Stimulated activated CD4-positive, alpha-beta T cell treated with anti-CD3 and anti-CD28 coated beads, TNF-alpha, amount 100 ng/mL, for 1 hour (primary cell): Measurements from ENCODE around the gene SIGLEC12.
"Not testable (repeated sequence)": the region's sequence is repeated elsewhere in the genome, so short reads cannot be mapped to it uniquely, and the experiment has no call there.

Source experiments
- DNase-seq, 3 donors: peaks; one replicate each; pipeline ENCODE4 v3.0.0-alpha.2; 2020; ENCODE audit warnings: low read depth in 3 of 3, low spot score in 1 of 3

The SIGLEC12 gene

GRCh38 chr19:51485960-51486660 is 15.5 kb downstream of the SIGLEC12 start:
- DNase-seq = no peak

- no peak for DNase-seq
Observed at GRCh38 chr19:51480590-51480989, 21.0 kb downstream of the SIGLEC12 start.

- DNase-seq = no peak
Observed at GRCh38 chr19:51479531-51480331, 21.9 kb downstream of the SIGLEC12 start.

DNA sequence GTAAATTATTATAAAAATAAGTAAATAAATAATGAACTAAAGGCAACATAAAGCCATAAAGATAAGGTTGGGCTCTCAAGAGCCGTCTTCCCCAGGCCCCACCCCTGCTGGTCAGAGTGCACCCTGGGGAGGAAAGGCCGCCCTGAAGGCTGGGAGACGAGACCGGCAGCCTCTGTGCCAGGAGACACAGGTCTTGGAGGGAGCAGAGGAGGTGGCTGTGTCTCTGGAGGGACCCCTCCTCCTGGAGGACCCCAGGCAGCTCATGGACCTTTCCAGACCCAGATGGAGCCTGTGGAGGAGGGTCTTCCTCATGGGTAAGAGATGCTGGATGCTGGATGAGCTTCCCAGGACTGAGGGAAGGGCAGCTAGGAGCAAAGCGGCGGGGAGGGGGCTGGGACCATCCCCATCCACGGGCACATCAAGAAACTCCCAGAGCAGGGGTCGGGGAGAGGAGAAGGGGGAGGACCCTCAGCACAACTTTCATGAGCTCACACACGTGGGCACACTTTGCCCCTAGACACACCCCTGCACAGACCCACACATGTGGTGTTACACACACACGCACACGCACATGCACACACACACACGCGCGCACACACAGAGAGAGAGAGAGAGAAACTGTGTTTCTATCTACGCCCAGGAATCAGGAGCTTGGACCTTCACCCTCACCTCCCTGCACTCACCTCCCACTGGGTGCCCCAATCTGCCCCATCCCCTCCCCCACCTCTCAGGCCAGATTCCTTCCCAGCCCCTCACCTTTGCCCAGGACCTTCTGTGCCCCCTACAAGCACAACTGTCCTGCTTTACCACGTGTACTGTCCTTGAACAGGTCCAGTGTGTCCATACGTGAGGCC is 23.0 kb downstream of the SIGLEC12 start, which contains the start of gene CEACAM18:
TSS of gene CEACAM18 (plus strand) at position 159 of the 854 bp plus-strand sequence.
- DNase-seq = no peak

GRCh38 chr19:51477344-51477743 is 24.3 kb downstream of the SIGLEC12 start:
- DNase-seq = no peak

DNA sequence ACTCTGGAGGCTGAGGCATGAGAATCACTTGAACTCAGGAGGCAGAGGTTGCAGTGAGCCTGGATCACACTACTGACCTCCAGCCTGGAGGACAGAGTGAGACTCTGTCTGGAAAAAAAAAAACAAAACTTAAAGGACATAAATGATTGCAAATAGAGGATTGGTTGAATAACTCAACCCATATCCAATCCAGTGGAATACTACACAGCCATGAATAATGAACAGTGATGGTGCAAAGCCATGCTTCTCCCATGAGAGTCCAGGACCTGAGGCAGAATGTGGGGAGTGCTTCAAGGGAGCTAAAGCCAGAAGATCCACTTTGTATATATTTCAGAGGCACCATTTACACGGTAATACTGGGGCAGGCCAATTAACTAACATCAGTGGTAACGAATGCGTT is 25.4 kb downstream of the SIGLEC12 start:
- DNase-seq = no peak

DNA sequence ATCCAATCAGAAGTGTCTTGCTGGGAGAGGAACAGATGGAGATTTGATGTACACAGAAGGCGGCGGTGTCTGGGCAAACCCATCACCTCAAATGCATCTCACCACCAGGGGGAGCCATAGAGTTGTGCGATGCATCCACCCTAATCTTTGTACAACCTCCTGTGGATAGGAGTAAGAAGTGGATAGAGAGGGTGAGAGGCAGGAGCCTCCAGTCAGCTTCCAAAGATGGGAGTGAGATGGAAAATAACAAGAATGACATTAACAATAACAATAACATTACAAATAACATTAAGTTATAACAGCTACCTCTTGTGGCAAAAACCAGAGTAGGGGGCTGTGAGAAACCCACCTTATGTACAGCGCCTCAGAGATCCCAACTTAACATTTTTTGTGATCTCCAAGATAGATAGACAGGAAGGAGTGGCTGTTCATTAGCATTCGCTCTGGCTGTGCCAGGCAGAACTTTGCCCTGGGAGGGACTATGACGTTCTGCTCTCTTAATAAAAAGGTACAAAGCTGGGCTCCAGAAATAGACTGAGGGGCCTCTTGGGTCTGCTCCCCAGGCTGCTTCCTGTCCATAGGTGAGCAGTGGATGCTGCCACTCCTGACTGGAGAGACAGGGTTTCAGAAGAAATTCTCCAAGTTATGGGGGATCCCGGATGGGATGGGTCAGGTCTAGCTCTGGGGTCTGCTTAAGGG is 28.4 kb downstream of the SIGLEC12 start:
- DNase-seq = peak; percentile 52 to 79 (median 54)

GRCh38 chr19:51472607-51473006 is 29.0 kb downstream of the SIGLEC12 start:
- DNase-seq = no peak

GRCh38 chr19:51471527-51471926 is 30.1 kb downstream of the SIGLEC12 start:
- DNase-seq = no peak

- DNase-seq = no peak
Observed at GRCh38 chr19:51470966-51471365, 30.6 kb downstream of the SIGLEC12 start.

DNA sequence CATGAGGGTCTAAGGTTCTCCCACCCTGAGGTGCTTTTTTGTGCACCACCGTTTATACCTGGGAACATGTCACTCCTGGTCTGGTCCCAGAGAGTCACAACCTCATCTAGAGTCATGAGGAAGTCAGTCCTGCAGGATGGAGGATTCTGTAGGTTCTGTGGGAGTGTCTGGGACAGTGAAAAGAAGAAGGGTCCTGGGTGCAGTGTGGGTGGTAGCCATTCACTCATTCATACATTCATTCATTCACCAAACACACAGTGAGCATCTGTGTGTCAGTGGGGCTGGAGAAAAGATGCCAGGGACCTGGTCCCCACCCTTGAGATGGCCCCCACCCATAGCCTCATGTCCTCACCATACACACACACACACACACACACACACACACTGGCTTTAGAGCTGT is 32.0 kb downstream of the SIGLEC12 start:
- DNase-seq = no peak

- no peak for DNase-seq
Observed at GRCh38 chr19:51469162-51469561, 32.4 kb downstream of the SIGLEC12 start.

DNA sequence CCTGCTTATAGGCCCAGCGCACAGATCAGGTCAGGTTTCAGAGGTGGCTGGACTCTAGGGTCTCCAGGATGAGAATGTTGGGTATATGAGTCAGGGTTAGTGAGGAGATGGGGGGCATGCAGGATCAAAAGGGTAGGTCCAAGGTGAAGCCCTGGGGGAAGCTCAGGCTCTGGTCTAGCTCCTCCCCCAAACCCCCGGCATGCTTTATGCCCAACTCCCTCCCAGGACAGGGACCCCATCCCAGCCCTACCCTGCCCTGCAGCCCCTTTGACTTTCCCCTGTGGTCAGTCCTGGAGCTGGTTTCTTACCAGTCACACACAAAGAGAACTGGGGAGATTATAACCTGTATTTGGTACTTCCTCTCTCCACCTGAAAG is 33.1 kb downstream of the SIGLEC12 start:
- DNase-seq = no peak

DNA sequence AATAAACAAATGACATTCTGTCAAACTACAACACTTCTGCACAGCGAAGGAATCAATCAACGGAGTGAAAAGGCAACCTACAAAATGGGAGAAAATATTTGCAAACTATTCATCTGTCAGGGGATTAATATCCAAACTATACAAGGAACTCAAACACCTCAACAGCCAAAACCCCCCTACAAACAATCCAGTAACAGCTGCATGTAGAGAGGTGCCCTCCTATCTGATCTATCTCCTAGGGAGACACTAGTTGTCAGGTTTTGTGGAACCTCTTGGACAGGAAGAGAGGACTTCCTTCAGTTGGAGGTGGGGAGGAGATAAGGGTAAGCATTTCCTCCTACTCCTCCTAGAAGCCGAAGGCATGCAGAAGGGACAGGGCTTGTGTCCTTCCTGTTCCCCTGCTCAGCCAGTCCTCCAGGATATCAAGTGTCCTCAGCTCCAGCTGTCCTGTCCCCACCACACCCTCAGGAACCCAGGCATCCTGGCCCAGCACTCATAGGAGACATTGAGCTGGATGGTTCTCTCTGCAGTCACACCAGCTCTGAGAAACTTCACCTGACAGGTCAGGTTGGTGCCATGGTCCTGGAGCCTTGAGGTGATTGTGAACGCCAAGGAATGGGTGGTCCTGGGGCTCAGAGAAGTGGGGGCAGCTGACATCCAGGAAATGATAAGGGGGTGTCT is 33.6 kb downstream of the SIGLEC12 start:
- DNase-seq = no peak

DNA sequence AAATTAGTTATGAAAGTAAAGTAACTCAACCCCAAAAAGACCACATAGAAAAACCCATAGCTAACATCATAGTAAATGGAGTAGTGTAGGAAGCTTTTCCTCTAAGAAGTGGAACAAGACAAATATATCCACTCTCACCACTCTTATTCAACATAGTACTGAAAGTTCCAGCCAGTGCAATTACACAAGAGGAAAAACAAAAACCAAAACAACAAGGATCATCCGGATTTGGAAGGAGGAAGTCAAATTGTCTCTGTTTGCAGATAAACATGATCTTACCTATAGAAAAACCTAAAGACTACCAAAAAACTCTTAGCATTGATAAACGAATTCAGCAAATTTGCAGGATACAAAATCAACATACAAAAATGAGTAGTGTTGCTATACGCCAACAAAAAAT is 34.9 kb downstream of the SIGLEC12 start:
- no peak for DNase-seq

- DNase-seq = not testable (repeated sequence)
Observed at GRCh38 chr19:51463976-51464581, 37.5 kb downstream of the SIGLEC12 start.

GRCh38 chr19:51462681-51463080 is 38.9 kb downstream of the SIGLEC12 start:
- DNase-seq = no peak

DNA sequence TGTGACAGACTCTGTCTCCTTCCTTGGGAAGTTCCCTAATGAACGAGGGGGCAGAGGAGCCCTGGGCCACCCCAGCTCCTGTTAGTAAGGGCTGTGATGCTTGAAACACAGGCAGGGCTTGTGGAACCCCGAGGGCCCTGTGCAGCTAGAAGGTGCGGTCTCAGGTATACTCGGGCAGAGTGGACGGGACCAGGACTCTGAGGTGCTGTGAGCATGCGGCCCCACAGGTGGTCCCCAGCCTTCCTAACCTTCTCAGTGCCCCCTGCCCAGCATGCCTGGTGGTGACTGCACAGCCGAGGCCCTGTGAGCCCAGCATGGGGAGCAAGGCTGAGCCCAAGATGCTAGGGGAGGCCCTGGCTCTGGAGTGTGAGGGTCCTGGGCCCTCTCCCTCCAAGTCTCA is 39.3 kb downstream of the SIGLEC12 start:
- no peak for DNase-seq

DNA sequence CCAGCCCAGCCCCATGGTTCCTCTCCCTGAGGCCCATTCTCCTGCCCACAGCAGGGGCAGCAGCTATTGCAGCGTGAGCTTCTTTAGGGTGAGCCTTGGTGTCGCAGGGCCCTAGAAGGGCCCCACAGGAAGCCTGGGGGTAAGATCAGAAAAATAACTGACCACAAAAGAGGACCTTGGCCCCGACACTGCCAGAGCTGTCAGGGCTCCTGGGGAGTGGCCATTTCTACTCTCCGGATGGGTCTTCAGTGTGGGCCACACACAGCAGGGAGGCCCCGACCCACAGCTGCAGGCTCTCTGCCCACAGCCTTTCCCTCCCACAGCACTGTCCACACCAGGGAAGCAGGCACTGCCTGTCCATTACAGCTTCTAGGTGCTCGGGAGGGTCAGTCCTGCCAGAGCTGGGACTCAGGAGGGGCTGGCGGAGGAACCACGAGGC is 39.9 kb downstream of the SIGLEC12 start:
- no peak for DNase-seq
